GM19372 (cell line): Measurements from ENCODE around the gene SULT2A1.
"Not testable (repeated sequence)": the region's sequence is repeated elsewhere in the genome, so short reads cannot be mapped to it uniquely, and the experiment has no call there.

Experiments used
- ATAC-seq: cut with Tn5 transposase; IDR thresholded peaks from one replicate; pipeline ENCODE4 v1.9.1; 2021; ENCODE audit warnings: mild to moderate bottlenecking, low read depth, moderate library complexity; ENCODE audit not compliant: unreplicated experiment

SULT2A1 gene

GRCh38 chr19:47861630-47862029, 24.5 kb downstream of the SULT2A1 start:
- ATAC-seq: no peak

GRCh38 chr19:47860602-47861297, 25.4 kb downstream of the SULT2A1 start:
- no peak for ATAC-seq

- not testable (repeated sequence) for ATAC-seq
Observed at GRCh38 chr19:47859838-47860237, 26.3 kb downstream of the SULT2A1 start.

GRCh38 chr19:47858646-47859285, 27.3 kb downstream of the SULT2A1 start, which contains the start of gene TPRX2:
TSS of gene TPRX2 (plus strand) at chr19:47859235. CDS start at chr19:47859247, 12 bp downstream.
- not testable (repeated sequence) for ATAC-seq

GRCh38 chr19:47858231-47858630, 27.9 kb downstream of the SULT2A1 start:
- not testable (repeated sequence) for ATAC-seq

- no peak for ATAC-seq
Observed at GRCh38 chr19:47854459-47854858, 31.7 kb downstream of the SULT2A1 start.

GRCh38 chr19:47853003-47853402, 33.1 kb downstream of the SULT2A1 start:
- ATAC-seq: no peak

- no peak for ATAC-seq
Observed at GRCh38 chr19:47848823-47849473, 37.2 kb downstream of the SULT2A1 start.

- ATAC-seq: no peak
Observed at GRCh38 chr19:47848425-47848822, 37.7 kb downstream of the SULT2A1 start.

- ATAC-seq: no peak
Observed at GRCh38 chr19:47842941-47843340, 43.2 kb downstream of the SULT2A1 start.

GRCh38 chr19:47839913-47840312, 46.2 kb downstream of the SULT2A1 start:
- ATAC-seq: no peak

- no peak for ATAC-seq
Observed at GRCh38 chr19:47839411-47839810, 46.7 kb downstream of the SULT2A1 start.

- ATAC-seq: no peak
Observed at GRCh38 chr19:47836038-47836437, 50.1 kb downstream of the SULT2A1 start.

GRCh38 chr19:47832723-47833122, 53.4 kb downstream of the SULT2A1 start:
- no peak for ATAC-seq

GRCh38 chr19:47826800-47827199, 59.3 kb downstream of the SULT2A1 start:
- no peak for ATAC-seq

GRCh38 chr19:47824396-47824795, 61.7 kb downstream of the SULT2A1 start:
- ATAC-seq: no peak

GRCh38 chr19:47821460-47822020, 64.6 kb downstream of the SULT2A1 start, which contains the start of gene CRX:
TSS of gene CRX (plus strand) at chr19:47821937. CDS start at chr19:47834444, 12,507 bp downstream.
- no peak for ATAC-seq
